GM21576 (cell line): ENCODE results near the gene SULT2A1.
"Not testable (repeated sequence)": the region's sequence is repeated elsewhere in the genome, so short reads cannot be mapped to it uniquely, and the experiment has no call there.

Experiments used
- ATAC-seq: cut with Tn5 transposase; IDR thresholded peaks from one replicate; pipeline ENCODE4 v1.9.1; 2021; ENCODE audit warnings: mild to moderate bottlenecking, moderate library complexity; ENCODE audit not compliant: unreplicated experiment

Gene SULT2A1

DNA sequence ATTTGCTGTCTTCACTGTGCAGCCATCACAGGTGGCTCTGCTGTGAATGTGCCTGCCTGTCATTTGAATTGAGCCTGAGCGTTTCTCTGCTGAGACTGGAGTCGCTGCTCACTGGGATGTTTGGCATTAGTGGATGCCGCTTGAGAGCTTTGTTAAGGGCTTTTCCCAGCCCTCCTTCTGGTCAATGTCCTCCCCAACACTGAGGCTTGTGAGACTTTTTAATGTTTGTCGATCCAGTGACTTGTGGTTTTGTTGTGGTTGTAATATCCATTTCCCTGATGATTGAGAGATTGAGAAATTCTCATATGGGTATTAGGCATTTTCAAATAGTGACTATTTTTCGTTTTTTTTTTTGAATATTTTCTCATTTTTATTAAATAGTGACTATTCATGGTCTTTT lies 24.5 kb downstream of the SULT2A1 start:
- ATAC-seq = no peak

GRCh38 chr19:47860602-47861297 lies 25.4 kb downstream of the SULT2A1 start:
- ATAC-seq = no peak

DNA sequence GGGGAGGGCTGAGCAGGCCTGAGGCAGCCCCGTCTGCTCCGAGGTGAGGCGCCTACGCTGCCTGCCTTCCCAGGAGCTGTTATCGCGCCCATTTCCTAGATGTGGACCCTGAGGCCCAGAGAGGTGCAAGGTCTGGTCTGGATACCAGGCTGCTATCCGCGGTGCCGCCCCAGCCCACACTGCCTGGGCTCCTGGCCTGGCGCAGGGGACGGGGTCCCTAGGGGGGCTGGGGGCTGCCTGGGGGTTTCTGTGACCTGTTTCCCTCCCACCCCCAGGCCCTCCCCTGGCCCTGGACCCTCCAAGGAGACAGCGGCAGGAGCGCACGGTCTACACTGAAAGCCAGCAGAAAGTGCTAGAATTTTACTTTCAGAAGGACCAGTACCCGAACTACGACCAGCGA lies 26.3 kb downstream of the SULT2A1 start:
- ATAC-seq = not testable (repeated sequence)

- not testable (repeated sequence) for ATAC-seq
Observed at GRCh38 chr19:47858646-47859285, 27.3 kb downstream of the SULT2A1 start, which contains the start of gene TPRX2. Gene TPRX2 (plus strand): TSS chr19:47859235. CDS start chr19:47859247, 12 bp downstream.

DNA sequence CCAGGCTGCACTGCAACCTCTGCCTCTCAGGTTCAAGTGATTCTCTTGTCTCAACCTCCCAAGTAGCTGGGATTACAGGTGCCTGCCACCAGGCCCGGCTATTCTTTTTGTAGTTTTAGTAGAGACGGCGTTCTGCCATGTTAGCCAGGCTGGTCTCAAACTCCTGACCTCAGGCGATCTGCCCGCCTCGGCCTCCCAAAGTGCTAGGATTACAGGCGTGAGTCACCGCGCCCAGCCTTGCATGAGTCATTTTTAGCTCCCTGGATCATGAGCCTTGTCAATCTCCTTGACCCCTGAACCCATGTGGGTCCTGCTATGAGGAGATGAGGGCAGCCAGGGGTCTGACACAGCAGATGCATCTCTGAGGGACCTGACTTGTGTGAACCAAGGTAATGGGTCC lies 27.9 kb downstream of the SULT2A1 start:
- not testable (repeated sequence) for ATAC-seq

DNA sequence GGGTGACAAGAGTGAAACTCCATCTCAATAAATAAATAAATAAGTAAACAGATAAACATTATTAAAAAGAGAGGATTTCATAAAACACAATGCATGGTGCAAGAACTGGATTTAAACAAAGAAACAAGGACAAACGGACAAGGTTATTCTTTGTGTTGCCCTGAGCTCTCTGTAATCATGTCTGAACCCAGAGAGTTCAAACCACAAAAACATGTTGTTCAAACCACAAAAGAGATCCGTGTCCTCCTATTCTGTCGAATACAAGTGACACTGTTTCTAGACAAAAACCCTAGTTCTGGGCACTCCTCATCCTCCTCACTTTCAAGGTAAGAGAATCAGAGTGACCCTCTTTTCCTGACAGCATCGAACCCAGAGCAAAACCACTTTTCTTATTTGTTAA lies 31.7 kb downstream of the SULT2A1 start:
- no peak for ATAC-seq

DNA sequence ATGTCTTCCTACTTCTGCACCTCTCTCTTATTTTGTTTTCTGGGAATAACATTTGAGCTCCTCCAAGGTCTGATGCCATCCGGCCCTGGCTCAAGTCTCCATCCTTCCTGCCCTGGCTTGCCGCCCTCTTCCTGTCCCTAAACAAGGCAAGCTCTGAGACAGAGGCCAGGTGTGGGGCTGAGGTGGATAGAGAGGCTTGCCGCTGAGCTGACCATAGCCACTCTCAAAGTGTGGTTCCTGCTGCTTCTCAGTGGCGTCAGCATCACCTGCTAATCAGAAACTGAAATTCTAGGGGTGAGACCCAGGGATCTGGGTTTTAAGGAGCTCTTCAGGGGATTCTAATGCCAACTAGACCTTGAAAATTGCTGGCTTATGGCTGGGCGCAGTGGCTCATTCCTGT lies 33.1 kb downstream of the SULT2A1 start:
- no peak for ATAC-seq

GRCh38 chr19:47848823-47849473 lies 37.2 kb downstream of the SULT2A1 start:
- ATAC-seq = no peak

DNA sequence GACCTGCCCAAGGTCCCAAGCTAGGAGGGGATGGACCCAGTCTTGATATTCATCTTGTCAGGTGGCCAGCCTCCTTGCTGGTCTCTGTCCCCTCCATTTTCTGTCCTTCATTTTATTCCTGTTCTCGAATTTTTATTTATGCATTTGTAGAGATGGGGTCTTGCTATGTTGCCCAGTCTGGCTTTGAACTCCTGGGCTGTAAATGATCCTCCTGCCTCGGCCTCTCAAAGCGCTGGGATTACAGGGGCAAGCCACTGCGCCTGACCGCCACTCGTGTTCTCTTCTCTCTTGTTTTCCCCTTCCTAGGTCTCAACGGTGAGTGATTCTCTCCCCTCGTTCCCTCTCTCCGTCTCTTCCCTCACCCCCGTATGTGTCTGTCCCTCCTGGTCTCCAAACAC lies 37.7 kb downstream of the SULT2A1 start:
- ATAC-seq = no peak

- ATAC-seq = no peak
Observed at GRCh38 chr19:47842941-47843340, 43.2 kb downstream of the SULT2A1 start.

- no peak for ATAC-seq
Observed at GRCh38 chr19:47839913-47840312, 46.2 kb downstream of the SULT2A1 start.

DNA sequence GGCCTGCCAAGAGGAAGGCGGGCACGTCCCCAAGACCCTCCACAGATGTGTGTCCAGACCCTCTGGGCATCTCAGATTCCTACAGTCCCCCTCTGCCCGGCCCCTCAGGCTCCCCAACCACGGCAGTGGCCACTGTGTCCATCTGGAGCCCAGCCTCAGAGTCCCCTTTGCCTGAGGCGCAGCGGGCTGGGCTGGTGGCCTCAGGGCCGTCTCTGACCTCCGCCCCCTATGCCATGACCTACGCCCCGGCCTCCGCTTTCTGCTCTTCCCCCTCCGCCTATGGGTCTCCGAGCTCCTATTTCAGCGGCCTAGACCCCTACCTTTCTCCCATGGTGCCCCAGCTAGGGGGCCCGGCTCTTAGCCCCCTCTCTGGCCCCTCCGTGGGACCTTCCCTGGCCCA lies 46.7 kb downstream of the SULT2A1 start:
- ATAC-seq = no peak

DNA sequence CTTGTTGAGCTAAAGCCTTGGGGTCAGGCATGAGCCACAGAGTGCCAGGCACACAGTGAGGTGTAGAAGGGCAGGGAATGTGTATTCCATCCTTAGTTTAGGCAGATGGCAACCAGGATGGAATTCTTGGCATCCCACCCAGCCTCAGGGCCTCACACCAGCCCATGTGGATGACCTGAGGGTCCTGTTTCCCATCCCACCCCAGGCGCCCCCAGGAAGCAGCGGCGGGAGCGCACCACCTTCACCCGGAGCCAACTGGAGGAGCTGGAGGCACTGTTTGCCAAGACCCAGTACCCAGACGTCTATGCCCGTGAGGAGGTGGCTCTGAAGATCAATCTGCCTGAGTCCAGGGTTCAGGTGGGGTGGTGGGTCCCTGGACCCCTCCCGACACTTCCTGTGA lies 50.1 kb downstream of the SULT2A1 start:
- no peak for ATAC-seq

GRCh38 chr19:47832723-47833122 lies 53.4 kb downstream of the SULT2A1 start:
- no peak for ATAC-seq

DNA sequence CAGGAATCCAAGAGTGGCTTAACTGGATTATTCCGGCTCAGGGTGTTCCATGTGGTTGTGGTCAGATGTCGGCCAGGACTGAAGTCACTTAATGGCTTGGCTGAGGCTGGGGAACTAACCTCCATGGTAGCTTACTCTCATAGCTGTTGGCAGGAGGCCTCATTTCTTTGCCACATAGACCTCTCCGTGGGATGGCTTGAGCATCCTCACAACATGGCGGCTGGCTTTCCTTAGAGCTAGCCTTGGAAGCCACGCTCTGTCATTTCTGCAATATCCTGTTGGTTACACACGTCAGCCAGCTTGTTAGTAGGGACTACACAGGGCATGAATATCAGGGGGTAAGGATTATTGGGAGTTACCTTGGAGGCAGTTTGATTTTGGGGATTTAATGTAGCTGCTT lies 59.3 kb downstream of the SULT2A1 start:
- no peak for ATAC-seq

DNA sequence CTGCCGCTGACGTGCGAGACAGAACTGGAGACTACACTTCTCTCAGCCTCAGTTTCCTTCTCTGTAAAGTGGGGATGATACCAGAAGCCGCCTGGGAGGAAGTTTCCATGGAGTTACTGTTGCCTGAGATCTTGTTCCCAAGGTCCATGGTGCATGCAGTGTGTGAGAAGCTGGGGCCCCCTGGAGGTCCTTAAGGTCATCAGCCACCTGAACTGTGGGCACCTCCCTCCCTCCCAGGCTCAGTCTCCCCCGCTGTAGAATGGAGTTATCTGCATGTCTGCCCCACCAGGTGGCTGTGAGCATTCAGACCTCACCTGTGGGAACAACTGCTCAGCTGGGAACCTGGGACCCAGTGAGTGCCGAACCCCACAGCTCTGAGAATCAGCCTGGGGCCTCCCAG lies 61.7 kb downstream of the SULT2A1 start:
- no peak for ATAC-seq

DNA sequence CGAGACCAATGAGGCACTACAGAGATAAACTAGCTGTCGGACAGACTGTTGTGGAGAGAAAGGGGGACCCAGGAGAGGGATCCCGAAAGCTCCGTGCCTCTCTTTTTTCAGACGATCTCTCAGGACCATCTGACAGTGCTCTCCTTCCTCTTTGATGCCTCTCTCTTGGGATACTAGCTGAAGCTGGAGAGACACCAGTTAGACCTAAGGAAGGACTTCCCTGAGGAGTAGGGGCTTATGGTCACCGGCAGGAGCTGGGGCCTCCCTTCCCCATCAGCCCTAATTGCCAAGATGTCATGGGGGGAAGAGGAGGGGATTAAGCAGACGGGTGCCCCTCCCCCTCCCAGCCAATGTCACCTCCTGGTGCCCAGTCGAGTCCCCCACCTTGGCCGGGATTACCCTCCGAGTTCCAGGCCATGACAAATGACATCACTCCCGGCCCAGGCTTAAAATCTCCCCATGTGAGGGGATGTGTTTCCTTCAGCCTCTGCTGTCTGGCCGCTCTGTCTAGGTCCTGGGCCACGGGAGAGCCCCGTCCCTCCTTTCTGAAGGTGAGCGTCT lies 64.6 kb downstream of the SULT2A1 start, which contains the start of gene CRX:
TSS of gene CRX (plus strand) at position 478 of the 561 bp plus-strand sequence. CDS start 12,507 bp downstream, outside the sequence.
- no peak for ATAC-seq
